AG10803 (cell line): ENCODE results near the gene DIS3L2.

Experiments used
- DNase-seq: peaks from one replicate; pipeline ENCODE4 v3.0.0; 2010; ENCODE audit warnings: low read depth
- H3K4me3 ChIP-seq: 2 replicates; pipeline ENCODE4 v1.5.1; 2011; ENCODE audit warnings: mild to moderate bottlenecking, low read length, control low read depth
- CTCF ChIP-seq: conservative IDR thresholded peaks from 2 replicates; pipeline ENCODE4 v1.5.1; 2011; ENCODE audit warnings: mild to moderate bottlenecking, low read length, control low read depth, inconsistent platforms

Gene DIS3L2

DNA sequence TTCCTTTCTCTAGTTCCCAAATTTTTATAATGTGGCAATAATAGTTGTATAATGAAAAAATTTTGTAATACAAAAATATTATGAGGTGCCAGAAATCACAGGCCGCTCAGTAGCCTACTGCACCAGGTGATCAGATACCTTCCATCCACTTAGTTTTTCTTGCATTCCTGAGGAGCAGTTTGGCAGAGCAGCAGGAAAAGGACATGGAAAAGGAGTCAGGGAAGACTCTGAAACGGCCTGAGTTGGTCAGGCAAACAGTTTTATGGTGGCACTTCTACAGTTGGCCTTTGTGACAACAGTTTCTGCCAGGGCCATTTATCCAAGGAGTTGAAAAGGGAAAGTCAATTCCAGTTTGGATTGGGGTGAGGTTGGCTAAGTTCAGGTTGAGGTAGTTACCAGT lies 251.7 kb downstream of the DIS3L2 start:
- no peak overlapping the region for H3K4me3 ChIP-seq
- DNase-seq: no peak
- TF ChIP-seq CTCF: no peak

DNA sequence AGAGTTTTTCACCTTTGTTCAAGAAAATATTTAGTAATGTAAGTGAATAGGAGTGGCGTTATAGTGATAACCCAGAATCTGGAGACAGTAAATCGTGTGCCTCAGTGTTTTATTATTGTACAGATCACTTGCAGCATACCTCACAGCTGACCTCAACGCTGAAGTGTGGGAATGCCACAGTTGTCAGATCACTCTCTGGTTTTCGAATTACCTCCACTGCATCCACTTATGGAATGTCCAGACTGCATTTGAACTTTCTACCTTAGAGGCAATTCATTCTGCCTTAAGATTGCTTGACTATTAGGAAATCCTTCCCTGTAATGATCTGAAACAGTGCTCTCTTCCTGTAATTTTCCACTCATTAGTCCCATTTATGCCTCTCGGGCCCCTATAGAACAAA lies 252.5 kb downstream of the DIS3L2 start:
- peak; percentile 44 for DNase-seq
- no peak overlapping the region for H3K4me3 ChIP-seq
- no peak for TF ChIP-seq CTCF

DNA sequence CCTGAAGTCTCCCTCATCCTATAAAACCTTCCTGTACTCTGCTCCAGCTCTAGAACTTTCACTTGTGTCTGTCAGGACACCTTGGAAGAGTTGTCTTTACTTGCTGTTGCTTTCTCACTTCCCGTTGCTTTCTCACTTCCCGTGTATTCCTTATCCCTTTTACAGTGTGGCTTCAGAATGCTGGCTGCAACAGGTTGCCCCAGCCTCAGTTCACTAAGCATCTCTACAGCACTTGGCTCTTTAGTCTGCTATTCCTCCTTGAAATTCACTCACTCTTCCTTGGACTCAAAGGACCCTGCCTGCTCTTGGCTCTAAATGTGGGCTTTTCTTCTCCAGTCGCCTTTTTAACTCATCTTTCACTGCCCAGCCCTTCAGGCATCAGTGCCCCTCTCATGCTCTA lies 254.5 kb downstream of the DIS3L2 start:
- H3K4me3 ChIP-seq: no peak overlapping the region
- DNase-seq: no peak
- no peak for TF ChIP-seq CTCF

DNA sequence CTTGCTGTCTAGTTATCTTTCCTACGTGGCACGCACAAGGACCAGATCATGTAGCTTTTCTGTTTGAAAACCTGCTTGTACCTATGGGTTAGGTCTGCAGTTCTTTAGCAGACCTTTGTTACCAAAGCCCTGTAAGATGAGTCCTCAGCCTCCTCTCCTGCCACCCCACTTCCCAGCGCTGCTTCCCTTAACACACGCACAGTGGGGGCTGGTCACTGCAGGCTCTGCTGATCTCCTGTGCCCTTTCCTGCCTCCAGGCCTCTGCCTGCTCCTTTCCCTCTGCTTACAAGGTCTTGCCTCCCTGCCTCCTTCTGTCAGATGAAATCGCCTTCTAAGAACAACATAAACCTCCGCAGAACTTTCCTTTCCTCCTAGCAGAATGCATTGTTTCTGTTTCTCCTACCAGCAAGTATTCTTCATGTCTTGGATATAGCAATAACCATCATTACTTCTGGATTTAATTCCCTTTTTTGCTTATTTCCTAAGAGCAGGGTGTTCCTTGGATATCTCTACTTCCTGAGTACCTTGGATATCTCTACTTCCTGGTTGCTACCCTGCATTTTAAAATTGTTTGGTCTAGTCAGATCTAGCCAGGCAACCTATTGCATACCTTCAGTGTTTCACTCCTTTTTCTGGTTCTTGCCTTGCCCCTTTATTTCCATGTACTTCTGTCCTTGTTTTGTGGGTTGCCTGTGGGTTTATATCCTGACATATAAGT lies 257.4 kb downstream of the DIS3L2 start:
- DNase-seq: no peak
- no peak overlapping the region for H3K4me3 ChIP-seq
- no peak for TF ChIP-seq CTCF

DNA sequence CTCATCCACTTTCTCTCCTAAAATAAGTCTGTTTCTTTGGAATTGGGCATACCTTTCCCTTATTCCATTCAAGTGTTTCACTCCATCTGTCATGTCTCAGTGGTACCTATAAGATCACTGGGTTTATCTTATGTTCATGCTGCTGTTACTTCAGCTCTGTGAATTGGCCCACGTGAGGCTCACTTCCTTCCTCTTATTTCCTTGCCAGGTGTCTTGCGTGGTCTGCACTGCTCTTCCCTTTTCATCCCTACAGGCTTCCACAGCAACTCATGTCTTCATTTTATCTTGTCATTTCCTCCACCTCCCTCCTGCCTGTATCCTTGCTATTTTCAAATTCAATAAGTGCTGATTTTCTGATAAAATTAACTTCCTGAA lies 258.0 kb downstream of the DIS3L2 start:
- H3K4me3 ChIP-seq: no peak overlapping the region
- no peak for TF ChIP-seq CTCF
- DNase-seq: no peak

GRCh38 chr2:232219932-232220331 lies 258.4 kb downstream of the DIS3L2 start:
- TF ChIP-seq CTCF: no peak
- DNase-seq: no peak
- no peak overlapping the region for H3K4me3 ChIP-seq

DNA sequence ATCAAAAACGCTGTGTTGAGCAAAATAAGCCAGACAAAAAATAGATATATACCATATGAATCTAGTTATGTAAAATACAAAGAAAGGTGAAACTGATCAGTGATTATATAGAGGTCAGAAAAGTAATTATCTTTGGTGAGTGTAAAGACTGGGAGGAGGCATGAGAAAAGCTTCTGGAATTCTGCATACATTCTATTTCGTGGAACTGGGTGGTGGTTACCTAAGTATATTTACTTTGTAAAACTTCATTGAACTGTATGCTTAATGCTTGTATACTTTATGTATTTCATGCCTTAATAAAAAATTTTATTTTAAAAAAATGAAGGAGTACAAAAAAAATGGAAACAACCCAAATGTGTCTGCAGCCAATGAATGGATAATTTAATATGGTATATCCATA lies 263.9 kb downstream of the DIS3L2 start:
- no peak for DNase-seq
- no peak for TF ChIP-seq CTCF

More for the DNA sequence above, 263.9 kb downstream of the DIS3L2 start:
- no peak overlapping the region for H3K4me3 ChIP-seq
